LNCAP (cell line): ENCODE measurements around the gene DDO.
A peak's percentile ranks its signal among the peaks of the same experiment; 100 is the strongest.

Experiments
- CTCF ChIP-seq: fragments of 450-650 bp; IDR thresholded peaks from 2 replicates; pipeline ENCODE4 v1.5.1; 2017; ENCODE audit warnings: mild to moderate bottlenecking

DDO gene

GRCh38 chr6:110415086-110415916 lies at the start of gene DDO:
Gene DDO (minus strand): TSS chr6:110415575. CDS start chr6:110413462, 2,113 bp downstream.
- TF ChIP-seq CTCF, result no peak

GRCh38 chr6:110462884-110463481 lies 47.6 kb upstream of the DDO start:
- no peak for TF ChIP-seq CTCF

- no peak for TF ChIP-seq CTCF
Observed at GRCh38 chr6:110461376-110461775, 46.0 kb upstream of the DDO start.

GRCh38 chr6:110459137-110459536 lies 43.8 kb upstream of the DDO start:
- TF ChIP-seq CTCF, result no peak

GRCh38 chr6:110458476-110458875 lies 43.1 kb upstream of the DDO start:
- no peak for TF ChIP-seq CTCF

- TF ChIP-seq CTCF, result peak; percentile 73
Observed at GRCh38 chr6:110457567-110458175, 42.3 kb upstream of the DDO start.

- no peak for TF ChIP-seq CTCF
Observed at GRCh38 chr6:110456694-110457093, 41.3 kb upstream of the DDO start.
